Forelimb muscle (tissue), 1 donor: ENCODE data around the gene SEPTIN10. TPM values are rescaled to one million over a fixed set of nuclear protein-coding genes. Genes with fewer than 3 reads are reported as not detected.

Source experiments
- DNase-seq: peaks from one replicate; pipeline ENCODE4 v3.0.0-alpha.2; 2013; ENCODE audit warnings: low read depth
- polyA plus RNA-seq: library from polyadenylated mRNA; unstranded; fragments of 120-200 nt; gene quantifications from one replicate; pipeline ENCODE4 v1.2.1, GENCODE V29; 2013; ENCODE audit not compliant: insufficient read length

Gene SEPTIN10
- polyA plus RNA-seq, 1 donor, result 75.9 TPM

DNA sequence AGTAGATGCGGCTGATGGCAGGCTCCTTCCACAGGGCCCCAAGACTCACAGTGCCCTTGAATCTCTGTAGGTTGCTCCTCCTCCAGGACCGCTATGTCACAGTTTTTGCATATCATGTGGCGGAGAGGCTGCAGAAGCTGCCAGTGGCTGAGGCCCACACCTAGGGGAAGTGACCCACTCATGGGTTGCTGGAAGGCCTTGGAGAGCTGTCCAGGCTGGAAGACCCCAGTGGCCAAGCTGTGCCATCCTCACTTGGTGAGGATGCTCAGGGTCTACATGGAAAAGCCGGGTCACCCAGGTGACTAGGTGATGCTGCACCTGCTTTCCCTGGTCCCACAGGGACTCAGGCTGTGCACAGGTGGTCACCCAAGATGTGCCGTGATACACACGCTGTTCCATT, 90.6 kb downstream of the SEPTIN10 start:
- DNase-seq, result no peak

GRCh38 chr2:109522063-109522374, 91.7 kb downstream of the SEPTIN10 start:
- no peak for DNase-seq

- no peak for DNase-seq
Observed at GRCh38 chr2:109521233-109522062, 92.3 kb downstream of the SEPTIN10 start.

- DNase-seq, result no peak
Observed at GRCh38 chr2:109519513-109519912, 94.3 kb downstream of the SEPTIN10 start.

DNA sequence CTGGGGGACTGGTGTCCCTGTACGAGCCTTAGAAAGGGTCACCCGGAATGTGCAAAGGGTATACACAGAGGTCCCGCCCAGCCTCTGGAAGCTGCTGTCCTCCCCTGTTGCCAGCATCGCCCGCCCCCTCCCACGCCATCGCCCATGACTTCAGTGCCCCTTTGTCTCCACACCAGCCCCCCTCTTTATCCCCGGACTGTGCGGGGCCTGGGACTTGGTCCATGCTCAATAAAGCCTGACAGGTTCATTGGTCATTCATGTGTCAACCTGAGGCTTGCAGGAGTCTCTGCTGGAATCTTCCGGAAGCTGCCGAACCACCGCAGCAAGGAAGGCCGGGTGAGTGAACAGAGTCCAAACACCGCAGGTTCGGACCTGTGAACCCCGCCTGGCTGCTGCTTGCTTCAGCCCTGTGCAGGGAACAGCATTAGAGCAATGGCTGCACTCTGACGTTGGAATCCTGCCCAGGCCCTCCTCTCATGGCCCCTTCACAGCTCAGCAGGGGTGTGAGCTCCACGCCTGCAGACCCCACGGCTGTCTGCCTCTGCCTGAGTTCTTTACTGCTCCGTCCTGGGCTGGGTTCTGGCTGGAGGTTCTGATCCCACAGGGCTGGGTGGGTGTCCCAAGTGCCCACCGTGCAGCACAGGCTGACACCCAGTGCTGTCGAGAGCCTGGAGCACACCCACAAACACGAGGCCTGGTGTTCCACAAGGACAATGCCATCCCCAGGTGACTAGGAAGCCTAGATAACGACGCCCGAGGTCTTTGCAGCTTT, 96.5 kb downstream of the SEPTIN10 start:
- DNase-seq, result no peak

GRCh38 chr2:109516445-109517117, 97.2 kb downstream of the SEPTIN10 start:
- DNase-seq, result no peak

DNA sequence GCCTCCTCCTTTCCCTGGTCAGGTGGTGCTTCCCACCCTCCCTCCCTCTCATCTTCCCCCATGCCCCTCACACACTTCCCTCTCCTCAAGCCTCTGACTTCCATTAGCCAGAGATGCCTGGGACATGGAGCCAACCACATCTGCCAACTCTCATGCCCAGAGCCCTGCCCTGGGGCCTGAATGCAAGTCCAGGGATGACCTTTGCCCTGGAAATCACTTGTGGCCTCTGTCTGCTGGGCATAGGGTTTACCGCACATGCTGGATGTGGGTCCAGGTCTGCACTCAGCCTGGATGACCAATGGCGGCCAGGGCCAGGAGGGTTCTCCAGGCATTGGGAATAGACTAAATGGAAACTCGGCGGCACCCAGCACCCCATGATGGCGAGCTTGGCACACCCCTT, 98.9 kb downstream of the SEPTIN10 start:
- DNase-seq, result no peak

- DNase-seq, result peak; percentile 76
Observed at GRCh38 chr2:109513749-109514588, 99.8 kb downstream of the SEPTIN10 start.

GRCh38 chr2:109513230-109513629, 100.5 kb downstream of the SEPTIN10 start:
- DNase-seq, result no peak

DNA sequence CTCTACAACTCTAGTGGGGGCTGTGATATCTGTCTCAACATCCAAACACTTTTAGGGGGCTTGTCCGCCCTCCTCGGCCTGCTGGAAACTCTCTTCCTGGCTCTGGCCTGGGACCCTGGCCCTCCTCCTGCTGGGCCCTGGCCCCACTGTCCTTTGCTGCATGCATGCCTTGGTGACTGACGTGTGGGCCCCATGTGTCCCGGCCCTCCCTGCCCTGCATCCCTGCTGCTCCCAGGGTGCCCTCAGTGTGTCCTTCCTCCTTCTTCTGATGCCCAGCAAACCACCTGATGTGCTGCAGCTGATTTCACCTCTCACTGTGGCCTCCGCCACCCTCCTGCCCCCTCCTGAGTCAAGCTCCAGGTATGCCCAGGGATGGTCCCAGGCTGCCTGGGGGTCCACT, 101.7 kb downstream of the SEPTIN10 start:
- no peak for DNase-seq

- no peak for DNase-seq
Observed at GRCh38 chr2:109511168-109511567, 102.6 kb downstream of the SEPTIN10 start.

- DNase-seq, result no peak
Observed at GRCh38 chr2:109510136-109511028, 103.4 kb downstream of the SEPTIN10 start.

DNA sequence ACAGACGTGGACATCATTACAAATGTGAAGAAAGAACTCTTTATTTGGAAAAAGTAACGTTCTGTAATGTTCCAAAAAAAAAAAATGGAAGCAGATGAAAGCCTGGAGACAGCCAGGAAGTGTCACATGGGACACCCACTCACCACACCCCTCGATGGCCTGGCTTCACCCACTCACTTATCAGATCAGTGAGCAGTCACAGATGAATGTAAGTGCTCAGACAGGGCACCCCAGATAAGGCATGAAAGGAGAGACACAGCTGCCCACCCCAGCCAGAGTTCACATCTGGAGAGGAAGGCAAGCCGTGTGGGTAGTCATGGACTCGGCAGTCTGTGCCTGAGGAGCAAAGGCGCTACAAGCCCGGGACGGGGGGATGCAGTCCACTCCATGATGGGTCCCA, 105.2 kb downstream of the SEPTIN10 start:
- no peak for DNase-seq

- DNase-seq, result no peak
Observed at GRCh38 chr2:109507828-109508227, 105.9 kb downstream of the SEPTIN10 start.

- DNase-seq, result no peak
Observed at GRCh38 chr2:109507217-109507616, 106.5 kb downstream of the SEPTIN10 start.

- no peak for DNase-seq
Observed at GRCh38 chr2:109503191-109503590, 110.6 kb downstream of the SEPTIN10 start.

GRCh38 chr2:109501461-109501860, 112.3 kb downstream of the SEPTIN10 start:
- no peak for DNase-seq

GRCh38 chr2:109500910-109501309, 112.9 kb downstream of the SEPTIN10 start:
- no peak for DNase-seq

GRCh38 chr2:109499566-109499965, 114.2 kb downstream of the SEPTIN10 start:
- DNase-seq, result no peak

- no peak for DNase-seq
Observed at GRCh38 chr2:109498906-109499305, 114.9 kb downstream of the SEPTIN10 start.
